AG08396 (cell line): ENCODE data around the gene TBC1D22A.

ENCODE experiments used
- DNase-seq: peaks from one replicate; pipeline ENCODE4 v3.0.0; 2012; ENCODE audit warnings: low spot score, mixed read lengths

TBC1D22A gene

GRCh38 chr22:47082505-47082904, 320.1 kb downstream of the TBC1D22A start:
- DNase-seq, result no peak

- DNase-seq, result no peak
Observed at GRCh38 chr22:47083379-47083986, 321.0 kb downstream of the TBC1D22A start.

GRCh38 chr22:47084226-47084625, 321.8 kb downstream of the TBC1D22A start:
- no peak for DNase-seq

- no peak for DNase-seq
Observed at GRCh38 chr22:47086596-47087248, 324.3 kb downstream of the TBC1D22A start.

- DNase-seq, result no peak
Observed at GRCh38 chr22:47088480-47089158, 326.2 kb downstream of the TBC1D22A start.

GRCh38 chr22:47089374-47089773, 326.9 kb downstream of the TBC1D22A start:
- DNase-seq, result no peak

GRCh38 chr22:47089796-47090460, 327.5 kb downstream of the TBC1D22A start:
- DNase-seq, result no peak

GRCh38 chr22:47090591-47091245, 328.3 kb downstream of the TBC1D22A start:
- DNase-seq, result peak; percentile 46

- DNase-seq, result no peak
Observed at GRCh38 chr22:47091246-47091651, 328.8 kb downstream of the TBC1D22A start.

GRCh38 chr22:47091921-47092700, 329.7 kb downstream of the TBC1D22A start:
- no peak for DNase-seq

GRCh38 chr22:47092896-47093311, 330.5 kb downstream of the TBC1D22A start:
- DNase-seq, result no peak

GRCh38 chr22:47093720-47094119, 331.3 kb downstream of the TBC1D22A start:
- DNase-seq, result no peak

GRCh38 chr22:47094861-47095330, 332.4 kb downstream of the TBC1D22A start:
- DNase-seq, result no peak

GRCh38 chr22:47095395-47096122, 333.1 kb downstream of the TBC1D22A start:
- no peak for DNase-seq

GRCh38 chr22:47098121-47098520, 335.7 kb downstream of the TBC1D22A start:
- DNase-seq, result no peak

GRCh38 chr22:47098554-47098953, 336.1 kb downstream of the TBC1D22A start:
- no peak for DNase-seq

- DNase-seq, result no peak
Observed at GRCh38 chr22:47100019-47100418, 337.6 kb downstream of the TBC1D22A start.

GRCh38 chr22:47100646-47101200, 338.3 kb downstream of the TBC1D22A start:
- no peak for DNase-seq

GRCh38 chr22:47101321-47101885, 339.0 kb downstream of the TBC1D22A start:
- DNase-seq, result no peak

GRCh38 chr22:47102081-47102480, 339.6 kb downstream of the TBC1D22A start:
- no peak for DNase-seq
